Measurements from ENCODE around the gene PLB1. TPM values are rescaled to one million over a fixed set of nuclear protein-coding genes. Genes with fewer than 3 reads are reported as not detected.

PLB1 gene
- total RNA-seq, 1 donor from 2014 or later: 2.2 TPM

- Mint-ChIP-seq H3K27me3 (ENCODE audit: low read depth) (peaks cover 34% of the 10 kb centered on the region), H3K36me3 (no peaks in the 10 kb centered on the region), H3K4me1 (no peaks in the 10 kb centered on the region), H3K4me3 (no peak overlapping the region), H3K27ac (no peak overlapping the region), H3K9me3 (no peaks in the 10 kb centered on the region)
- no peak for TF ChIP-seq CTCF (IDR thresholded peaks at IDR 0.05; ENCODE audit: unreplicated experiment)
- no peak for DNase-seq (ENCODE audit: low spot score in 2 of 2, unreplicated experiment in 2 of 2)
Observed at GRCh38 chr2:28487258-28487657, 8.6 kb upstream of the PLB1 start.

GRCh38 chr2:28488083-28488830 lies 7.6 kb upstream of the PLB1 start:
- no peaks in the 10 kb centered on the region for H3K36me3 Mint-ChIP-seq
- H3K27me3 Mint-ChIP-seq (ENCODE audit: low read depth): peaks cover 32% of the 10 kb centered on the region
- no peak overlapping the region for H3K27ac Mint-ChIP-seq
- H3K4me1 Mint-ChIP-seq: no peaks in the 10 kb centered on the region
- no peak for DNase-seq (ENCODE audit: low spot score in 2 of 2, unreplicated experiment in 2 of 2)
- no peak overlapping the region for H3K4me3 Mint-ChIP-seq
- H3K9me3 Mint-ChIP-seq: no peaks in the 10 kb centered on the region
- TF ChIP-seq CTCF (IDR thresholded peaks at IDR 0.05; ENCODE audit: unreplicated experiment): no peak

GRCh38 chr2:28488858-28489575 lies 6.8 kb upstream of the PLB1 start:
- no peak for TF ChIP-seq CTCF (IDR thresholded peaks at IDR 0.05; ENCODE audit: unreplicated experiment)
- DNase-seq (ENCODE audit: low spot score in 2 of 2, unreplicated experiment in 2 of 2): no peak
- Mint-ChIP-seq H3K27ac (no peak overlapping the region), H3K4me3 (no peak overlapping the region), H3K4me1 (no peaks in the 10 kb centered on the region), H3K27me3 (ENCODE audit: low read depth) (peaks cover 29% of the 10 kb centered on the region), H3K36me3 (no peaks in the 10 kb centered on the region), H3K9me3 (no peaks in the 10 kb centered on the region)

GRCh38 chr2:28490558-28490957 lies 5.3 kb upstream of the PLB1 start:
- Mint-ChIP-seq H3K27me3 (ENCODE audit: low read depth) (peaks cover 27% of the 10 kb centered on the region), H3K4me1 (no peaks in the 10 kb centered on the region), H3K27ac (no peak overlapping the region), H3K9me3 (no peaks in the 10 kb centered on the region), H3K36me3 (no peaks in the 10 kb centered on the region), H3K4me3 (no peak overlapping the region)
- DNase-seq (ENCODE audit: low spot score in 2 of 2, unreplicated experiment in 2 of 2): no peak
- TF ChIP-seq CTCF (IDR thresholded peaks at IDR 0.05; ENCODE audit: unreplicated experiment): no peak

GRCh38 chr2:28492282-28492681 lies 3.6 kb upstream of the PLB1 start:
- H3K27me3 Mint-ChIP-seq (ENCODE audit: low read depth): peaks cover 26% of the 10 kb centered on the region
- no peak for DNase-seq (ENCODE audit: low spot score in 2 of 2, unreplicated experiment in 2 of 2)
- no peak overlapping the region for H3K4me3 Mint-ChIP-seq
- no peaks in the 10 kb centered on the region for H3K36me3 Mint-ChIP-seq
- peaks cover 2% of the 10 kb centered on the region for H3K4me1 Mint-ChIP-seq
- H3K9me3 Mint-ChIP-seq: no peaks in the 10 kb centered on the region
- H3K27ac Mint-ChIP-seq: no peak overlapping the region
- no peak for TF ChIP-seq CTCF (IDR thresholded peaks at IDR 0.05; ENCODE audit: unreplicated experiment)

Measured in mesothelial cell of epicardium (in vitro differentiated cells).